Hepatocyte (in vitro differentiated cells): ENCODE results near the gene MLST8. TPM values are rescaled to one million over a fixed set of nuclear protein-coding genes. Genes with fewer than 3 reads are reported as not detected.
"Not testable (repeated sequence)": the region's sequence is repeated elsewhere in the genome, so short reads cannot be mapped to it uniquely, and the experiment has no call there.

Source experiments
- DNase-seq: peaks from one replicate; pipeline ENCODE4 v3.0.0-alpha.2; 2016; ENCODE audit warnings: low spot score
- H2AFZ ChIP-seq: fragments of 200-600 bp; sonication (generic); 2 replicates; pipeline ENCODE4 v1.6.0; 2016; ENCODE audit warnings: antibody characterized with exemption, mild to moderate bottlenecking
- H3K27ac ChIP-seq: fragments of 200-600 bp; sonication (generic); 2 replicates; pipeline ENCODE4 v1.5.1; 2016; ENCODE audit warnings: mild to moderate bottlenecking
- H3K27me3 ChIP-seq: fragments of 200-600 bp; sonication (generic); 2 replicates; pipeline ENCODE4 v1.6.1; 2016
- H3K36me3 ChIP-seq: fragments of 200-600 bp; sonication (generic); replicated peaks from 2 replicates; pipeline ENCODE4 v1.5.1; 2016; ENCODE audit warnings: low read depth; ENCODE audit not compliant: insufficient read depth
- H3K4me1 ChIP-seq: fragments of 200-600 bp; sonication (generic); 2 replicates; pipeline ENCODE4 v1.5.1; 2016; ENCODE audit warnings: mild to moderate bottlenecking, moderate library complexity; ENCODE audit not compliant: insufficient read depth
- H3K4me2 ChIP-seq: fragments of 200-600 bp; sonication (generic); 2 replicates; pipeline ENCODE4 v1.6.0; 2016
- H3K4me3 ChIP-seq: fragments of 200-600 bp; sonication (generic); 2 replicates; pipeline ENCODE4 v1.5.1; 2016; ENCODE audit warnings: mild to moderate bottlenecking
- H3K79me2 ChIP-seq: fragments of 200-600 bp; sonication (generic); 2 replicates; pipeline ENCODE4 v1.6.0; 2017; ENCODE audit warnings: mild to moderate bottlenecking
- H3K9me2 ChIP-seq: fragments of 200-600 bp; sonication (generic); replicated peaks from 2 replicates; pipeline ENCODE4 v1.6.0; 2017; ENCODE audit warnings: mild to moderate bottlenecking; ENCODE audit not compliant: insufficient read depth
- H3K9me3 ChIP-seq: fragments of 200-600 bp; sonication (generic); 2 replicates; pipeline ENCODE4 v1.5.1; 2016; ENCODE audit warnings: low read depth, mild to moderate bottlenecking
- H4K20me1 ChIP-seq: fragments of 200-600 bp; sonication (generic); 2 replicates; pipeline ENCODE4 v1.6.0; 2016; ENCODE audit warnings: mild to moderate bottlenecking; ENCODE audit not compliant: insufficient read depth, poor library complexity, severe bottlenecking
- EZH2 ChIP-seq: fragments of 200-600 bp; sonication (generic); IDR thresholded peaks from 2 replicates; pipeline ENCODE4 v1.6.1; 2016; ENCODE audit warnings: antibody characterized with exemption, mild to moderate bottlenecking, borderline replicate concordance
- EZH2phosphoT487 ChIP-seq: fragments of 200-600 bp; sonication (generic); IDR thresholded peaks from one replicate; pipeline ENCODE4 v1.6.1; 2018; ENCODE audit warnings: antibody characterized with exemption, mild to moderate bottlenecking, low read depth, moderate library complexity; ENCODE audit not compliant: unreplicated experiment, severe bottlenecking
- WGBS: methylation state at CpG from one replicate; pipeline ENCODE4 v1.1.6; 2016; ENCODE audit warnings: low lambda C conversion rate; ENCODE audit errors: missing lambda C conversion rate; 5-methylcytosine and 5-hydroxymethylcytosine counted together
- polyA plus RNA-seq: library from polyadenylated mRNA; unstranded; fragments of >200 nt; fragmentation: Nextera tagmentation; extraction: Ambion mirVana; gene quantifications from 2 replicates; pipeline ENCODE4 v1.2.1, GENCODE V29; 2016
- total RNA-seq: library from RNA; depleted of rRNA; stranded (reverse); fragments of >200 nt; gene quantifications from 2 replicates; pipeline ENCODE4 v1.2.3, GENCODE V29; 2014
- TF ChIP-seq, protein P1 (sequence below): fragments of 200-600 bp; sonication (generic); IDR thresholded peaks from 2 replicates; pipeline ENCODE4 v1.5.1; 2016; ENCODE audit warnings: antibody characterized with exemption, mild to moderate bottlenecking; ENCODE audit not compliant: poor library complexity

MLST8 gene
- total and polyA plus RNA-seq, 2 experiments from 2014 or later: 28.3 to 88.3 TPM

DNA sequence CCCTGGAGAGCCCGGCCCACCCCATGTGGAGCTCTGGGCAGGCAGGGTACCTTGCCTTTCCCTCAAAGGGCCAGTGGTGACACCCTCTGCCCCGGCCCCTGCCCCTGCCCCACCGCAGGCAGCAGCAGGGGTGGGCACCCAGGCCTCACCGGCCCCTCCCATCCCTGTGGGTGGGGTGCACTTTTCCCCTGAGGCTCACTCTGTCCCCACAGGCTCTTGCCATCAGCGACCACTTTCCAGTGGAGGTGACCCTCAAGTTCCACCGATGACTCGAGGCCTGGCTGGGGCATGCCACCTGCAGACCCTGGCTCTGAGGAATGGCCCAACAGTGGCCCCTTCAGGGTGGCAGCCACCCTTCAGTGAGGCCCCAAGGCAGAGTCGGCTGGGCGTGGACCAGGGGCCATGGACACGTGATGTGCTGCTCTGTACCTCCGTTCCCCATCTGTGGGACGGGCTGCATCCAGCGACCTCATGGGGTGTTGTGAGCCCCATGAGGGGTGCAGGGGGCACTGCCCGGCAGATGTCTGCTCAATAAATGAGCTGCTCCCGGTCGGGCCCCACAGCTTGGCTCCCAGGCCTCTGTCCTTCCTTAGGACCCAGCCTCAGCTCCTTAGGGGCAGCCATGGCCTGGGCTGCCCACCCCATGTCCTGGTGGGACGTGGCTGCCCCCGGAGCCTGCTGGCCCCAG lies 33.0 kb downstream of the MLST8 start:
- 63% methylated on average over 18 of the region's 18 CpGs for WGBS
- H4K20me1 ChIP-seq: peaks cover 14% of the 10 kb centered on the region
- no peak for TF ChIP-seq EZH2phosphoT487
- TF ChIP-seq, protein P1, sequence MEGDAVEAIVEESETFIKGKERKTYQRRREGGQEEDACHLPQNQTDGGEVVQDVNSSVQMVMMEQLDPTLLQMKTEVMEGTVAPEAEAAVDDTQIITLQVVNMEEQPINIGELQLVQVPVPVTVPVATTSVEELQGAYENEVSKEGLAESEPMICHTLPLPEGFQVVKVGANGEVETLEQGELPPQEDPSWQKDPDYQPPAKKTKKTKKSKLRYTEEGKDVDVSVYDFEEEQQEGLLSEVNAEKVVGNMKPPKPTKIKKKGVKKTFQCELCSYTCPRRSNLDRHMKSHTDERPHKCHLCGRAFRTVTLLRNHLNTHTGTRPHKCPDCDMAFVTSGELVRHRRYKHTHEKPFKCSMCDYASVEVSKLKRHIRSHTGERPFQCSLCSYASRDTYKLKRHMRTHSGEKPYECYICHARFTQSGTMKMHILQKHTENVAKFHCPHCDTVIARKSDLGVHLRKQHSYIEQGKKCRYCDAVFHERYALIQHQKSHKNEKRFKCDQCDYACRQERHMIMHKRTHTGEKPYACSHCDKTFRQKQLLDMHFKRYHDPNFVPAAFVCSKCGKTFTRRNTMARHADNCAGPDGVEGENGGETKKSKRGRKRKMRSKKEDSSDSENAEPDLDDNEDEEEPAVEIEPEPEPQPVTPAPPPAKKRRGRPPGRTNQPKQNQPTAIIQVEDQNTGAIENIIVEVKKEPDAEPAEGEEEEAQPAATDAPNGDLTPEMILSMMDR: no peak
- TF ChIP-seq EZH2: no peak
- H3K9me3 ChIP-seq: no peaks in the 10 kb centered on the region
- no peak overlapping the region for H3K4me2 ChIP-seq
- peaks cover 26% of the 10 kb centered on the region for H3K27me3 ChIP-seq
- no peak overlapping the region for H3K4me3 ChIP-seq
- no peak for DNase-seq
- peaks cover 16% of the 10 kb centered on the region for H3K4me1 ChIP-seq
- H3K9me2 ChIP-seq: no peaks in the 10 kb centered on the region
- no peaks in the 10 kb centered on the region for H3K36me3 ChIP-seq
- no peak overlapping the region for H3K27ac ChIP-seq
- H3K79me2 ChIP-seq: no peaks in the 10 kb centered on the region
- no peak overlapping the region for H2AFZ ChIP-seq

DNA sequence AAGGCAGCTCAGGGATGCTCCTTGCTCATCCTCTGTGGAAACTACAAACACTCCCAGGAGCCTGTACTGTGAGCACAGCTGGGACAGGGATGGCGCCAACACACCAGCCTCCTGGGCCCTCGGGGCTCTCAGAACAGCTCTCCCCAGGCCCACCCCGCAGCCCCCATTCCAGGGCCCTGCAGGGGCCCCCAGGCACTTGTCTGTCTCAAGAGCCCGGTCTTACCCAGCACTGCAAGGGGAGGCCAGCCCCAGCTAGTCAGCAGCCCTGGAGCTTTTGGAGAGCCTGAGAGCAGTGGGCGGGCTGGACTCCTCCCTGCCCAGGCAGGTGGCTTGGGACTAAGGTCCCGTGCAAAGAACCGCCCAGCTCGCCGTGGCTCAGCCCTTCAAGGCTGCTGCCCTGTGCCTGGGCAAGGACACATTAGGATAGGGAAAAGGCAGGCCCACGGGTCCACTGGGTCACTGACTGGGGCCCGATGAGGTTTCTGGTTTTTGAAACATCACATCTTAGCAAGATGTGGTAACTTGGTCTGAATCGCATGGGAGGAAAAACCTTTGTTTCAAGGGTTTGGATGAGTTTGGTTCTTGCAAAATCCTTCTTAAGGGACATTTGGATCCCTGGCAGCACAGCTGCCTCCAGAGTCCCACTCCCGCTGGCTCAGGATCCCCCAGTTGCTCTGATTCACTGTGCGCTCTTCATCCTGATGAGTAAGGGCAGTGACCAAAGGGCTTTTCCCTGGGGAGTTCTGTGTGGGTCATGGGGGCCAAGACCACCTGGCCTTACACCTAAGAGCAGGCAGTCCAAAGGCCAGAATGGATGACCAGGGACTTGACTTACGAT lies 33.8 kb downstream of the MLST8 start:
- Histone ChIP-seq H3K36me3 (no peaks in the 10 kb centered on the region), H3K27ac (no peak overlapping the region), H3K4me3 (no peak overlapping the region), H3K4me2 (no peak overlapping the region), H3K9me2 (no peaks in the 10 kb centered on the region), H3K9me3 (no peaks in the 10 kb centered on the region), H3K4me1 (peaks cover 16% of the 10 kb centered on the region), H3K27me3 (peaks cover 26% of the 10 kb centered on the region), H4K20me1 (peaks cover 14% of the 10 kb centered on the region), H3K79me2 (no peaks in the 10 kb centered on the region), H2AFZ (no peak overlapping the region)
- WGBS: 79% methylated on average over 12 of the region's 15 CpGs
- no peak for DNase-seq
- TF ChIP-seq EZH2phosphoT487 (no peak), EZH2 (no peak)
- TF ChIP-seq, protein P1: no peak

DNA sequence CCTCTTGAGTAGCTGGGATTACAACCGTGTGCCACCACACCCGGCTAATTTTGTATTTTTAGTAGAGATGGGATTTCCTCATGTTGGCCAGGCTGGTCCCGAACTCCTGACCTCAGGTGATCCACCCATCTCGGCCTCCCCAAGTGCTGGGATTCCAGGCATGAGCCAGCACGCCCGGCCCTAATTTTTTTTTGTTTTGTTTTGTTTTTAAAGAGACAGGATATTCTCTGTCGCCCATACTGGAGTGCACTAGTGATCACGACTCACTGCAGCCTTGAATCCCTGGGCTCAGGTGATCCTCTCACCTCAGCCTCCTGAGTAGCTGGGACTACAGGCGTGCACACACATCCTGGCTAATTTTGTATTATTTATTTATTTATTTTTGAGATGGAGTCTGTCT lies 35.1 kb downstream of the MLST8 start:
- DNase-seq, H3K27ac ChIP-seq, H3K4me3 ChIP-seq, H2AFZ ChIP-seq, H3K36me3 ChIP-seq, H3K4me2 ChIP-seq, H3K9me3 ChIP-seq, H3K79me2 ChIP-seq, H3K9me2 ChIP-seq: not testable (repeated sequence)
- Histone ChIP-seq H4K20me1 (peaks cover 14% of the 10 kb centered on the region), H3K27me3 (peaks cover 25% of the 10 kb centered on the region), H3K4me1 (peaks cover 16% of the 10 kb centered on the region)
- 89% methylated on average over 9 of the region's 9 CpGs for WGBS

DNA sequence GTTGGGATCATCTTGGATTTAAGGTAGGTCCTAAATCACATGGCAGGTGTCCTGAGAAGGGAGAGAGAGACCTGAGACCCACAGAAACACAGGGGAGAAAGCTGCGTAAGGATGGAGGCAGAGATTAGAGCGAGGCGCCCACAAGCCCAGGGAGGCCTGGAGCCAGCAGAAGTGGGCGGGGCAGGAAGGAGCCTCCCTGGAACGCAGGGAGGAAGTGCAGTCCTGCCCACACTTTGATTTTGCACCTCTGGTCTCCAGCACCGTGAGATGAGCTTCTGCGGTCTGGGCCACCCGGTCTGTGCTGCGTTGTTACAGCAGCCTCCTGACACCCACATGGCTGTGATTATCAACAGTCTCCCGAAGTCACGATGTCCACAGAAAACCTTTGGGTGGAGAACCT lies 37.3 kb downstream of the MLST8 start:
- Histone ChIP-seq H3K4me1 (peaks cover under 1% of the 10 kb centered on the region), H3K4me2 (no peak overlapping the region), H3K27ac (no peak overlapping the region), H3K79me2 (peaks cover 6% of the 10 kb centered on the region), H4K20me1 (peaks cover 4% of the 10 kb centered on the region), H3K36me3 (no peaks in the 10 kb centered on the region), H3K9me2 (no peaks in the 10 kb centered on the region), H3K4me3 (no peak overlapping the region), H2AFZ (no peak overlapping the region), H3K9me3 (no peaks in the 10 kb centered on the region), H3K27me3 (peaks cover 2% of the 10 kb centered on the region)
- no peak for DNase-seq
- no peak for TF ChIP-seq EZH2phosphoT487
- TF ChIP-seq, protein P1: no peak
- WGBS: 94% methylated on average over 11 of the region's 11 CpGs
